Endothelial cell (in vitro differentiated cells): Measurements from ENCODE around the gene POLR2E. TPM values are rescaled to one million over a fixed set of nuclear protein-coding genes. Genes with fewer than 3 reads are reported as not detected.

Source experiments
- DNase-seq: peaks from one replicate; pipeline ENCODE4 v3.0.0; 2021; ENCODE audit warnings: low spot score
- H3K27ac Mint-ChIP-seq: one replicate; pipeline ENCODE4 v1.8.0; 2021; ENCODE audit warnings: mixed read lengths, inconsistent platforms; ENCODE audit not compliant: unreplicated experiment
- H3K27me3 Mint-ChIP-seq: one replicate; pipeline ENCODE4 v1.8.0; 2021; ENCODE audit warnings: mild to moderate bottlenecking, moderate library complexity, mixed read lengths, inconsistent platforms; ENCODE audit not compliant: unreplicated experiment
- H3K36me3 Mint-ChIP-seq: one replicate; pipeline ENCODE4 v1.8.0; 2021; ENCODE audit warnings: mild to moderate bottlenecking, low read depth, mixed read lengths, inconsistent platforms; ENCODE audit not compliant: unreplicated experiment
- H3K4me1 Mint-ChIP-seq: one replicate; pipeline ENCODE4 v1.8.0; 2021; ENCODE audit warnings: mild to moderate bottlenecking, mixed read lengths, inconsistent platforms; ENCODE audit not compliant: unreplicated experiment
- H3K4me3 Mint-ChIP-seq: one replicate; pipeline ENCODE4 v1.8.0; 2021; ENCODE audit warnings: mild to moderate bottlenecking, mixed read lengths, inconsistent platforms; ENCODE audit not compliant: unreplicated experiment
- H3K9me3 Mint-ChIP-seq: one replicate; pipeline ENCODE4 v1.8.0; 2021; ENCODE audit warnings: mixed read lengths, inconsistent platforms; ENCODE audit not compliant: unreplicated experiment
- CTCF ChIP-seq: fragments of 200-600 bp; sonication (generic); IDR thresholded peaks from one replicate; pipeline ENCODE4 v1.5.0; 2021; ENCODE audit warnings: antibody characterized with exemption; ENCODE audit not compliant: unreplicated experiment
- total RNA-seq: library from RNA; stranded (reverse); fragmentation: NEBNext Ultra II Directional; extraction: Animal tissue kit (Norgen Biotek cat#: 25700); gene quantifications from one replicate; pipeline ENCODE4 v1.2.1, GENCODE V29; 2021; ENCODE audit not compliant: unreplicated experiment

The POLR2E gene
- total RNA-seq, 1 donor from 2014 or later = 166 TPM

- no peak overlapping the region for H3K27ac Mint-ChIP-seq
- peaks cover 19% of the 10 kb centered on the region for H3K27me3 Mint-ChIP-seq
- no peak for DNase-seq
- H3K4me3 Mint-ChIP-seq = no peak overlapping the region
- no peaks in the 10 kb centered on the region for H3K9me3 Mint-ChIP-seq
- TF ChIP-seq CTCF = no peak
- peaks cover 5% of the 10 kb centered on the region for H3K36me3 Mint-ChIP-seq
- H3K4me1 Mint-ChIP-seq = no peaks in the 10 kb centered on the region
These were observed 31.9 kb downstream of the POLR2E start for GRCh38 chr19:1063030-1063908.

GRCh38 chr19:1062387-1063029 lies 32.7 kb downstream of the POLR2E start:
- DNase-seq = no peak
- Mint-ChIP-seq H3K4me1 (no peaks in the 10 kb centered on the region), H3K4me3 (peak overlapping the region; percentile 68), H3K9me3 (peaks cover 1% of the 10 kb centered on the region), H3K36me3 (peaks cover 12% of the 10 kb centered on the region), H3K27me3 (peaks cover 18% of the 10 kb centered on the region), H3K27ac (no peak overlapping the region)
- TF ChIP-seq CTCF = no peak

DNA sequence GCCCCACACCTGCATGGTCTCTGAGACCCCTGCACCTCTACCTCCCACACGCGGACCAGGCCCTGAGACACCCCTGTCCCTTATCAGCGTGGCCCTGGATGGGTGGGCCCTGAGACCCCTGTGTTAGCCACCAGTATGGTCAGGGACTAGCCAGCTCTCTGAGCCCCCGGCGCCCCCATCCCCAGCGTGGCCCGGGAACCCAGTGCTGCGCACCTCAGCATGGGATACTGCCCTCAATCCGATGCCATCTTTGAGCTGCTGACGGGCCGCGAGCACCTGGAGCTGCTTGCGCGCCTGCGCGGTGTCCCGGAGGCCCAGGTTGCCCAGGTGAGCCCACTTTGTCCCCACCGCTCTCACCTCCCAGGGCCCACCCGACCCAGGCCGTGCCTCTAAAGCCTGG lies 33.2 kb downstream of the POLR2E start:
- Mint-ChIP-seq H3K36me3 (peaks cover 16% of the 10 kb centered on the region), H3K4me3 (no peak overlapping the region), H3K4me1 (no peaks in the 10 kb centered on the region), H3K9me3 (peaks cover 5% of the 10 kb centered on the region), H3K27ac (no peak overlapping the region), H3K27me3 (peaks cover 18% of the 10 kb centered on the region)
- no peak for DNase-seq
- TF ChIP-seq CTCF = no peak

DNA sequence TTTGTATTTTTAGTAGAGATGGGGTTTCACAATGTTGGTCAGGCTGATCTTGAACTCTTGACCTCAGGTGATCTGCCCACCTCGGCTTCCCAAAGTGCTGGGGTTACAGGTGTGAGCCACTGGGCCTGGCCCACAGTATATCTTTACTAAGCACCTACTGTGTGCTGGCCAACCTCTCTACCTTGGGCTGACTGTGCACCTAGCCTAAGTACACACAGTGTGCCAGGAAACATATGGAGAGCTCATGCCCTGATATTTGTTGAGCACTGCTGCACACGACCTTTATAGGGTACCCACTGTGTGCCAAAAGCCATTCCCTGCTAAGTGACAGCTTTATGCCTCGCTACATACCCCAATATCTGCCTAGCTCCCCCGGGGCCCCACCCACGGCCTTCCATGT lies 34.5 kb downstream of the POLR2E start:
- DNase-seq = no peak
- Mint-ChIP-seq H3K27ac (no peak overlapping the region), H3K4me3 (no peak overlapping the region), H3K9me3 (peaks cover 10% of the 10 kb centered on the region), H3K4me1 (no peaks in the 10 kb centered on the region), H3K27me3 (peaks cover 24% of the 10 kb centered on the region), H3K36me3 (peaks cover 25% of the 10 kb centered on the region)
- no peak for TF ChIP-seq CTCF

DNA sequence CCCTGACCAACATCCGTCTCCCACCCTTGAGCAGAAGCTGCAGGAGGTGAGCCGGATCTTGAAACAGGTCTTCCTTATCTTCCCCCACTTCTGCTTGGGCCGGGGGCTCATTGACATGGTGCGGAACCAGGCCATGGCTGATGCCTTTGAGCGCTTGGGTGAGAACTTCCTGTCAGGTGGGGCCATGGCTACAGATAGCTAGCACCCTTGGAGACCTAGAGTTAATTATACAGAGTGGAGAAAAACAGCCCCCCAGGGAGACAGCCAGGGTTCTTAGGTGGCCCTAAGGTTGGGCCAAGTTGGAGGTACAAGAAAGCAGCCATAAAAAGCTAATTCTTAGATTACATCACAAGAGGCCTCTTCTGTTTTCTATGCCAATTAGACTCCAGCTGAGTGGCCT lies 37.1 kb downstream of the POLR2E start:
- peak overlapping the region; percentile 22 for H3K4me3 Mint-ChIP-seq
- peaks cover 25% of the 10 kb centered on the region for H3K36me3 Mint-ChIP-seq
- peaks cover 20% of the 10 kb centered on the region for H3K27me3 Mint-ChIP-seq
- TF ChIP-seq CTCF = no peak
- DNase-seq = no peak
- H3K4me1 Mint-ChIP-seq = no peaks in the 10 kb centered on the region
- peaks cover 10% of the 10 kb centered on the region for H3K9me3 Mint-ChIP-seq
- no peak overlapping the region for H3K27ac Mint-ChIP-seq
